GM19372 (cell line): Measurements from ENCODE around the gene KCNMA1.

Source experiments
- ATAC-seq: cut with Tn5 transposase; IDR thresholded peaks from one replicate; pipeline ENCODE4 v1.9.1; 2021; ENCODE audit warnings: mild to moderate bottlenecking, low read depth, moderate library complexity; ENCODE audit not compliant: unreplicated experiment

Gene KCNMA1

DNA sequence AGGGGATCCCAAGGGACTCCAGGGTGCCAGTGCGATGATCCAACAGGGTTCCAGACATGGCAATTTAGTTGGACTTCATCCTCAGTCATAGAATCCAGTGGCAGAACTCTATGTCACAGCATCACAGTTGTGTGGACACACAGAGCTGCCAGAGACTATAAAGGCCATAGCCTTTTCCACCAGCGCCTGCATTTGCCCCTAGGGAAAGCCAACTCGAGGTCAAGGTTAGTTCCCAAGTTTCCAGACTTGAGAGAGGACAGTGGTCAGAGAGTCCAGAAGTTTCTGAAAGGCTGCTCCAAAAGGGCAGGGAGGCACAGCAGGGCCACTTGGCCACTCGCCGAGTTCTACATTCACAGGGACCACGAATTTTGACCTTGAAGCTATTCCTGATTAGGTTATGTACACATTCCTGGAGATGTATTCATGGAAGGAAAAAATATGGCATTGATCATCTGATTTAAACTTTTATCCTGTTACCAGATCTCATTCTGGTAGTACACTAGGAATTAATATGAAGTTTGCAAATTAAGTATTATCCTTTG lies 170.1 kb downstream of the KCNMA1 start:
- ATAC-seq = no peak

DNA sequence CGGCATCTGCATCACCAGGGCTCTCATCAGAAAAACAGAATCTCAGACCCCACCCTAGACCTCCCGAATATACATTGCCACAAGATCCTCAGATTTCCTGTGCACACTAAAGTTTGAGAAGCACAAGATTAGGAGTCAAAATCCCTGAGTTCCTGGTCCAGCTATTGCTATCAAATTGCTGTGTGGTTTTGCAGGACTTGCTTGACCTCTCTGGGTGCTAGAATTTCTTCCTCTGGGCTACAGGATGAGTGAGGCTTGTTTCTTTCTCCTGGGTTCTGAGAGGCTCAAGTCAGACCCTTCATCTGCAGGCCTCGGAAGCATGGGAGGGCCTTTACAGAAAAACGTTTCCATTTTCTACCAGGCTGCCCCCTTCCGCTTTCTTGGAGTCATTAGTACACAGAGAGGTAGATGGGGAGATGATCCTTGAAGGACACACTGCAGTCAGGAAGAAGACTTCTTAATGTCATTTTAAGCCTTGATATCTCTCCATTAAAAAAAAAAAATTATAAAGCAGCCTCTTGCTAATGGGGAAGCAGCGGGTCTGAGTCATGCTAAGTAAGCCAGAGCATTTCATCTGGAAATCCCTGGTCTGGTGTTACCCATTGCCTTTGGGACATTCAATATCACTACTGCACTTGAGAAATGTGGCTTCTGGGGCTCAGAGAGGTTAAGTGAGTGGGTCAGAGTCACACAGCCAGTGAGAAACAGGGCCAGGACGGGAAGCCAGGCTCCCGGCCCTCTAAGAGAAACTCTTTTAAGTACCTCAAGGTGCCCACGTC lies 173.5 kb downstream of the KCNMA1 start:
- no peak for ATAC-seq

DNA sequence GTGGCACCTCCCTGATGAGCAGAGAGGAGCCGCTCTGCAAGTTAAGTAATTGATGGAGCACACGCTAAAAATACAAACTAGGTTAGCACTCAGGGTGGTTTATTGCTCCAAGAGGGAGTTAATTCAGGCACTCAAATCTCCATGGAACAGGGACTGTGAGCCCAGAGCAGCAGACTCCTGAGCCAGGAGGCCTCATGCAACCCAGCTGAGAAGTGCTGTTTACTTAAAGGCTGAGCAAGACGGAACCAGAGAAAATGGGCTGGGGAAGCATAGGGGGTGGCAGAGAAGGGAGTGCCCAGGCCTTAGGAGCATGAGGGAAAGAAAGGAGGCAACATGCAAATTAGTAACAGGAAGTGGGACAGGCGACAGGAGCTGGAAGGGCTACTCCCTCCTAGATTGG lies 174.1 kb downstream of the KCNMA1 start:
- no peak for ATAC-seq

DNA sequence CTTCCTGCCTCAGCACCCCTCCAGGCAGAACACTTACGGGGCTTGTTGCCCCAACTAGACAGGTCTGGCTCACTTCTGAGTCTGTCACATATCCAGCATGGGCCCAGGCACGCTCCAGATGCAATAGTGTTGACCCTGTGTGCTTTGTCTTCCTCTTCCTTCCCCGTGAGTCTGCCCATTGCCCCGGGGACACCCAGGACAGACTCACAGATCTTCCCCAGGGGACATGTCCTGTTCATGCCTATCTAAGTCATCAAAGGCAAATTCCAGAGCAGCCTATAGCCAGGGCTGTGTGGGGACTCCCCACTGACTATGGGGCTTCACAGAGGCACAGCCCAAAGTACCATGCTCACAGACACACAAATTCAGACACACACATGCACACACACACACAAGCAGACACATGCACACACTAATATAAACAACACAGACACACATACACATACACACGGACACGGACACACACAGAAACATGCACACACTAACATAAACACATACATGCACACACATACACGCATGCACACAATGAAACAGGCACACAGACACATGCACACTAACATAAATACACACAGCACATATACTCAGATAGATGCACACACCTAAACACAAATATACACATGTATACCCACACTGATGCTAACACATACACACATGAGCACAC lies 175.8 kb downstream of the KCNMA1 start:
- ATAC-seq = no peak

DNA sequence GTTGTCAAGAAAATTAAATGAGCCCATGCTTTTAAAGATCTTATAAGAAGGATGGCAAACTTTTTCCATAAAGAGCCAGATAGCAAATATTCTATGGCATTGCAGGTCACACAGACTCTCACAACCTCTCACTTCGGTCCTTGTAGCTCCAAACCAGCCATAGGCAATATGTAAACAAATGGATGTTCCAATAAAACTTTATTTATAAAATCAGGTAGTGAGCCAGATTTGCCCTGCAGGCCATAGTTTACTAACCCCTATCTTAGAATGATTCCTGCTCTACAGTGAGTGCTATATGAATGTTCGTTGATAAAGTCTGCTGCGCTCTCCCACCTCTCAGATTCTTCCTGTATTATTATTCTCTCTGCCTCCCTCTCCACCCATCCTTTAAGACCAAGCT lies 177.7 kb downstream of the KCNMA1 start:
- ATAC-seq = no peak

DNA sequence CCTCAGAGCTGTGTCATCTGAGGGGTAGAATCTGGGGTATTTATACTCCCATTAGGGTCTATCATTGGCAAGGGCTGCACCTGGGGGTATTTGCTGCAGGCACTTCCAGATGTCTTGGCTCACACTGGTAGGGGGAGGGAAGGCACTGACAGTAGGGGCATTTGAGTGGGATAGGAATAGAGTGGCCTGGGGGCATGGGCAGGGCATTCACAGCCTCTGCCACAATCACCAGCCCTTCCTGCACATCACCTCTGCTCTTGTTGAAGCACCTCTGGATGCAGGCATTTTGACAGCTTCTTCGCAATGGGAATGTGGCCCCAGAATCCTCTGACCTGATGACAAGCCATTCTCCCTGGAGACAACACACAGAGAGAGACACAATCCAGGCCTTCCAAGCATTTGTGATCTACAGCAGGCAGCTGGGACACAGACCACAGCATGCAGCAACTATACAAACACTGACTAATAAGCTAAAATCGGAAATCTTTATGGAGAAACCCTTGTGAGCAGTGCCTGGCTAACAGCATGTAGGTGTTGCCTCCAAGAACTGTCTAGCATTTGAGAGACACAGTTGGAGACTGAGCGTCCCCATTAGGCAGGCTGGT lies 178.5 kb downstream of the KCNMA1 start:
- no peak for ATAC-seq

DNA sequence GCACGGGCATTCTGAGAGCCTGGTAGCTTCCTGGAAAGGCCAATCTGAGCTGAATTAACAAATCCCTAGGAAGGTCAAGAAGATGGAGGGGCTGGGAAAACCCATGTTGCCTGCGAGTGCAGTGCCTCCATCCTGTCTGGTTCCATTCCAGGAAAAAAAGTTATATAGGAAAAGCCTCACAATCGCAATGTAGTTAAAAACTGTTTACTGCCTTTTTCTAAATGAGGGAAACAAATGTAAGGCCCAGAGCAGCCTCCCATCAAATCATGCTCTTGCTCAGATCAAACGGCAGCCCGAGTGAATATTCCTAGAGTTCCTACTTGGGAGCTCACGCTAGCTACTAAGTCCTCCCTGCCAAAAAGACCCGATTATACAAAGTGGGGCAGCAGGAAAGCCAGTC lies 179.9 kb downstream of the KCNMA1 start:
- ATAC-seq = no peak

DNA sequence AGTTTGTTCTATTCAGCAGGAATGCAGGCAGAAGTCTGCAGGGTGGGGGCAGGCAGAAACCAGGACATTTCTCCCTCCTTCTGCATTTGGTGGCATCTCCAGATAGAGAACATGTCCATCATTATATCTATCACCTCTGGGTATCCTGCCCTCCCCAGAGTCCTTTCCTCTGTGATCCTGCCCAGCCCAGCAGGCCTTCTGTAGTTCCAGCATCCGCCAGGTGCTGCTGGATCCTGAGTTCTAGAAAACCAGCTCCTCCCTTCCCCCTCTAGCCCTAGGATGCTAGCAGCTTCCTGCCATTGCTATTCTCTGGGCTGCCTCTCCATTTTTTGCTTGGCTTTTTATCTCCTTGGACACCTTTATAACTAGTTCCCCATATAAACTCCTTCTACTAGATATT lies 180.3 kb downstream of the KCNMA1 start:
- ATAC-seq = no peak

DNA sequence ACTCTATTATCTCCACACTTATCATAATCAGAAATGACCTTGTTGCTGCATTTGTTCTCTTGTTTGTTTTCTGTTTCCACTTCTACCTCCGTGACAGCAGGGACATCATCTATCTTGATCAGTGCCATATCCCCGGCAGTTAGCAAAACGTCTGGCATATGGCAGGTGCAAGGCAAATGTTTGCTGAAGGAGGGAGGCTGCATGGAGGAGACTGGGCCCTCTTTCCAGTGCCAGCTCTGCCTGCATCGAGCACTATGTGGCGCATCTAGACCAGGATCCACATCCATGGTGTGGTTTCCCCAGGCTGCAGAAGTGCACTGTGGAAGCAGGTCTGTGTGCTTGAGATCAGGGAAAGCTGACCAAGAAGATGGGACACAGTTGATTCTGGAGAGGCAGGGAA lies 181.2 kb downstream of the KCNMA1 start:
- no peak for ATAC-seq

DNA sequence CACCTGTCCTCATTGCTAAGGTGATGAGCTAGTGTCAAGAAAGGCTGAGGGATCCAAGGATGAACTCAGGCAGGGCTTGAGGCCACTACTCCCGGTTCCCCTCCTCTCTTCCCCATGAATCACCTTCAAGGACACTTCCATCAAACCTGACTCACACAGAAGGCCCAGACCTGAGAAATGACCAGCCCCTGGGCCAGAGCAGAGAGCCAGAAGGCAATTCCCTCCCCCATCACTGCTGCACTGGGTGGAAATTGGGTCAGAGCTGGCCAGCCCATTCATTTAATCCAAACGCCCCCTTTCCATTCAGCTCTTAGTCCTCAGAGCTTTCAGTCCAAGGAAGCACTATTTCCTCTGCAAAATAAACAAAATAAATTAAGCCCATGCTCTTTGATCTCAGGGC lies 182.0 kb downstream of the KCNMA1 start:
- no peak for ATAC-seq

DNA sequence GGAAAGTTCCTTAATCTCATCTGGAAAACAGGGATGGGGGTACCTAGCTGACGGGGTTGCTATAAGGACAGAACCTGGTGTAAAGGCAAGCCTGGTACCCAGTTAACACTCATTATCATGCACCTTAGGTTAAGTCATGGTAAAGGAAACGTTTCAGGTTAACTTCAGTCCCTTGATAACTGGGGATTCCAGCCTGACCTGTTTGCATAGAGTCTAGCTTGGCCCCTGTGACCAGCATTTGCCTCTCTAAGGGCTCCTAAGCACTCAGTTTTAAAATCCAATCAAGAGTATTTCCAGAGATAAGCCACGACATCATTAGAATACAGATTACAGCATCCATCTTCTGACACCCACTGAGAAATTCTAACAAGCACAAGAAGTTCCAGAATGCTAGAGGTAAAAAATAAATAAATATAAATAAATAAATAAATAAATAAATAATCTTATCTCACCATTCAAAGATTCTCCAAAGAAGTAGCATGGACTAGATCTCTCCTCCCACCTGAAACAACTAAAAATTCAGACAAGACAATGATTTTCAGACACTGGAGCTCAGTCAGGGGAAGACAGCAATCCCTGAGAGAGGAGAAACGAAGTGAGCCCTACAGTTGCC lies 184.6 kb downstream of the KCNMA1 start:
- no peak for ATAC-seq

DNA sequence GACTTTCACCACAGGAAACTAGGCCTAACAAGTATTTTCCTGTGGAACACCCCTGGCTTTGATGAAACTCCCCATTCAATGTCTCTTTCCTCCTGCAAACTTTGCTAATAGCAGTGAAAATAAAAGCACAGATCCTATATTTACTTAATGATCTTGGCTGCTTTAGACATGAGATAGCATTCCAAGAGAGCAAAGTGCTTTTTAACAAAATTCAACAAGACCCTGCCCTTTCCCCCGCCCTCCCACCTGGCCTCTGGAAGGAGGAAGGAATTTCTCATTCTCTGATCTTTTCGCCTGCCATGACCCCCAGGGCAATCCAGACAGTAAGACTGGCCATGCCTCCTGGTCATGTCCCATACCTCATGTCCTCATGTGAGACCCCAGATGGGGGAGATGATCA lies 185.7 kb downstream of the KCNMA1 start:
- ATAC-seq = no peak

DNA sequence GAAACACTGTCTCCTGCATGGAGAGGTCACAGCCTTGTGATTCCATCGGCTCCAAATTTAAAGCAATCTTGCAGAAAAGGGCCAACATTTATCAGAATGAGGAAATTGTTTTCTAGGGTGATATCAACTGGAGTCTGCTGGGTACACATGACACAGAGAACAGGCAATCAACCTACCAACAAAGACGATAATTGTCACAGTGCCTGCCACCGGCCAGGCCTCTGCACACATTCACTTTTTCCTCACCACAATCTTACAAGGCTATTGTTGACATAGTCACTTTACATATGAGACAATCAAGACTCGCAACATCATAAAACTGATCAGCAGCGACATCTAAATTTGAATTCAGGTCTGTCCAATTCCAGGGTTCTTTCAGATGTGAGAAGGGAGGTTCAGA lies 189.4 kb downstream of the KCNMA1 start:
- ATAC-seq = no peak

DNA sequence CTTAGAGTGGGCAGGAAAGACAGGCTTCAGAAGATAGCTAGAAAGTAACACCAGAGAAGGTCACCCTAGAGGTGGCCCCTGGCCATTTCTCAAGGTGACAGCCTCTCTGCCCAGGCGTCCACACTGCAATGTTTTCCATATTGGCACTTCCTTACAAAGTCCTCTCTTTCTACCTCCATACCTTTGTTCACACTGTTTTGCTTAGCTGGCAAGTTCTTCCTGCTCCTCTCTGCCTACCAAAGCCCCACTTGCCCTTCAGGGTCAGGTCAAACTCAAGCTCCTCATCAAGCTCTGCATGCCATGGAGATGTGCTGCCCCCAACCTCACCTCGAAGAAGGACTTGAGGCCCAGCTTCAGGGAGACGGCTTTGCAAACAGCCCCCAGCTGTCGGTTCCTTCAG lies 190.9 kb downstream of the KCNMA1 start:
- ATAC-seq = no peak

DNA sequence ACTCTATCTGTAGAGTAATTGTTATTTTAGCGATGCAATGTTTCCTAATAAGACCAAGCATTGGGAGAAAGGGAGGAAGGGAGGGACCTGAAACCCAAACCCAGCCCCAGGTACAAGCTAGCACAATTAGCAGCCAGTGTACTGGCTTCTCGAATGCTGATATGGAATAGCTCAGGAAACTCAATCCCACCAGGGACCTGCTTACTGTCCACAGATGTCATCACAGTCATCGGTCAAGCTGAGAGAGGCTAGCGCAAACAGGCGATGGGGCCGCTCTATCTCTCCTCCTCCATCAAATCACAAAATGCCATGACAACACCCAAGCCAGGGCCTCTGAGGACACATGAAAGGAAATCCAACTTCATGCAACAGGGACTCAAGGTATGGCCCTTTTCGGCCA lies 192.1 kb downstream of the KCNMA1 start:
- no peak for ATAC-seq

DNA sequence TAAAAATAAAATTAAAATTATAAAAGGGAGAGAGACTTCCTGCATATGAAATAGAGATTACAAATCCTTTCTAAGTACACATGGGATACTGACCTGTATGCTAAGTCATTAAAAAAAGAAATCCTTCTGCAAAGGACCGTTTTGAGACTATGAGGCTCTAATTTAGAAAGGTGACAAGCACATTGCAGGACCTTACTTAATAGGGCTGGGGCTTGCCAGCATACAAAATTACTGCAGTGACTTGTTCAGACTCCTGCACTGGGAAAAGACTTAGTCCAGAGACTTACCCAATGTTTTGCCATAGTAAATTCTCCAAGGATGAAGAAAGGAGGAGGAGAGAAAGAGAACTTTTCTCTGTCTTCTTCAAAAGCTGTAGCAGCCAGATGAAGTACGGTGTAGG lies 193.6 kb downstream of the KCNMA1 start:
- no peak for ATAC-seq

DNA sequence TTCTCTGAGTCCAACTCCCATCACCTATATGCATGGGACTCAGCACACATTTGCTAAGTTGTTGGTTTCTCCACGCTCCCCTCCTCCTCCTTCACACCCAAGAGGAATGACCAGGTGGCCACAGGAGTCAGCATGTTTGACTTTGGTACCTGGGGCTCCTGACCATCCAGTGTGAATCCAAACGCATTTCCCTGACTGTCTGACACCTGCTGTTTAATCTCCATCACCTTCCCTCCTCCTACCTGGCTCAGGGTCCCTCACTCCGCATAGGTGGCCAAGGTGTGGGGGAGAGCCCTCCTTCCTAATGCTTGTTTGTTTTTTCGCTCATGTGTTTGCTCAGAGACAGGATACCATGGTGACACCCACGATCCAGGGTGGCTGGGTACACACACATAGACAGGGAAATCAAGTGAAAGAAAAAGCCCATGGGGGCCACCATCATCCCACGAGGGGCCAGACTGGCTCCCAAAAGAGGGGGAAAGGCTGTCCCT lies 194.9 kb downstream of the KCNMA1 start:
- no peak for ATAC-seq

DNA sequence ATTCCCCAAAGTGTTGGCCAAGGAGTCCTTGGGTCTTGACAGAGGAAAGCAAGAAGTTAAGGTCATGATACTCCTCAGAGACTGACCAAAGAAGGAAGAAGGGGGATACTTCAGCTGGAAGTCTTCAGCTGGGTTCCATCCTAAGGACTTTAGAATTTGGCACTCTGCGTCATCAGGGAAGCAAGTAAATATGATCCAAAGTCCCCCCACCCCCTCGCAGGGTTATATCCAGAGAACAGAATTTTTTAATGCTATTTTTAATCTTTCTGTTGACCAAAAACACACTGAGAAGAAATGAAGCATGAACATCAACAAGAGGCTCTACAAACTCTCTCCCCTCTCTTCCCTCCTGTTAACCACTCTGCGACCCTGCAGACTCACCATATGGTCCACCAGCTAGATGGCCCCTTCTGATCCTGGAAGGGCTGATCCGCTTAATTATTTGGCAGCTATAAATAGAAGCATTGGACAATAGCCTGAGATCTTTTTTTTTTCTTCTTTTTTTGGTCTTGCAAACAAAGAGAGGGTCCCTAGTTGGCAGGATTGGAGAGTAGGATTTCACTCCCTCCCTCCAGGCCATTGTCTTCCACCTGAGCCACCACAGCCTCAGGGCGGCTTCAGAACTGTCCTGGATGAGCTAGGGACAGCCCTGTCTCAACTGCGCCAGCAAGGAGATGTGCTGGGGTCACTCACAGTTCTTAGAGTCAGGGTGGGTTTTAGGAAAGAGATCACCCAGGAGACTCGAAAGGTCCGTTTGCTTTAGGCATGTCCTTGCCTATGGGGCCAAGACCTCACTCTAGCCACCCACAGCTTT lies 196.0 kb downstream of the KCNMA1 start:
- no peak for ATAC-seq

DNA sequence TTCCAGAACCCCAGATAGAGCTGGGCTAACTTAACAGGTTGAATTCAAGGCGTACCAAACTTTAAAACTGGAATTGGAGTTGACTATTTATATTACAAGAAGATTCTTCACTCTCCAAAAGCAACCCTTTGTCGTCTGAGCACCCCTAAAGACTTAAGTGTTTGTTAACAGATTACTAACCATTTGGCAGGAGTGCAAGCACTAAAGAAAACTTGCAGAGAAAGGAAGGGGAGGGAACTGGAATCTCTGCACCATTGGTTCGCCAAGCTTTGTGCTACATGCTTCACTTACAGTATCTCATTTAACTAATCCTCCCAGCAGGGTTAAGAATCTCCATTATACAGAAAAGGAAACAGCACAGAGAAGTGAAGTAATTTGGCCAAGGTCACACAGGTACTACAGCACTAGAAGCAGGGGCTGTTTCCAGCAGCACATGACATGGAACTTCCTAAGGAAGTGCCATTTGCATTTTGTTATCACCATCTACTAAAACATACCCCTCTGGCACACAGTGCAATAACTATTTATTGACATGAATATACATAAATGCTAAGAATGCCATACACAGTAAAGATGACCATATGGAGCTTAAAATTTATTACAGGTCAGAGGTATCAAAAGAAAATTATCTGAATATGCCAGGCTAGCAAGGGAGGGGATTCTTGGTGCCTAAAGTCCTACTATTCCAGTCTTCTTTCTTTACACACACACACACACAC lies 201.2 kb downstream of the KCNMA1 start:
- no peak for ATAC-seq

DNA sequence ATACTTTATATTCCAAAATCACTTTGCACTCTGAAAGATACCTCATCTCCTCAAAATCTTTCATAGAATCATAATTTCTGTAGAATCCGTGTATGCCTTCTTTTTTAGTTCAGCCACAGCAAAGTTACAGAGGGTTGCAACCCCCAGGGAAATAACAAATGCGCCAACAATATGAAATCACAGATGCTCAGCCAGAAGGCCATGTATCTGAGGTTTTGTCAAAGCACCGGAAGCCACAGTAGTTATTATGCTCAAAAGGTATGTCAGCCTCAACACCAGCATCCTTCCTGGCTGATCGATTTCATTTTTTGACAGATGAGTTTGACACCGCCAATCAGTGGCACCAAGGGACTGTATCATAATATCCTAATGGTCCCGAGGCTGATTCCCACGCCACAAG lies 204.1 kb downstream of the KCNMA1 start:
- no peak for ATAC-seq
